Upper lobe of right lung (tissue), 1 donor: ENCODE results near the gene KRIT1. TPM values are rescaled to one million over a fixed set of nuclear protein-coding genes. Genes with fewer than 3 reads are reported as not detected.

Experiments used
- ATAC-seq: fragments of 200-7000 bp; cut with Tn5 transposase; one replicate; pipeline ENCODE4 v1.9.1; 2020; ENCODE audit warnings: mild to moderate bottlenecking, moderate library complexity
- DNase-seq: peaks from one replicate; pipeline ENCODE4 v3.0.0-alpha.2; 2020
- H3K27ac ChIP-seq: fragments of 200-600 bp; one replicate; pipeline ENCODE4 v1.8.0; 2022
- H3K27me3 ChIP-seq: fragments of 200-600 bp; one replicate; pipeline ENCODE4 v1.8.0; 2022; ENCODE audit warnings: mild to moderate bottlenecking
- H3K36me3 ChIP-seq: fragments of 200-600 bp; one replicate; pipeline ENCODE4 v1.8.0; 2022
- H3K4me1 ChIP-seq: fragments of 200-600 bp; one replicate; pipeline ENCODE4 v1.8.0; 2022
- H3K4me3 ChIP-seq: fragments of 200-600 bp; one replicate; pipeline ENCODE4 v1.8.0; 2022; ENCODE audit warnings: mild to moderate bottlenecking
- H3K9me3 ChIP-seq: fragments of 200-600 bp; one replicate; pipeline ENCODE4 v1.8.0; 2022
- CTCF ChIP-seq: fragments of 200-600 bp; IDR thresholded peaks from one replicate; pipeline ENCODE4 v1.8.0; 2022; ENCODE audit warnings: antibody characterized with exemption
- intact Hi-C: fragments of 100-400 bp; cut with DNase I; formaldehyde crosslinking; loops from one replicate; pipeline ENCODE4 v1.11.0; 2022
- total RNA-seq: library from RNA; stranded (reverse); fragmentation: NEBNext Ultra II Directional; extraction: Animal tissue kit (Norgen Biotek cat#: 25700); gene quantifications from one replicate; pipeline ENCODE4 v1.2.1, GENCODE V29; 2021
- donor health status: DM: no; HTN: yes; CAD: no; lungs with severe emphysema.

Gene KRIT1
- total RNA-seq, 1 donor from 2014 or later, result 37.7 TPM

GRCh38 chr7:92244808-92245486, 767 bp downstream of the KRIT1 start:
- Histone ChIP-seq H3K4me3 (peak overlapping the region; percentile 85), H3K27me3 (no peaks in the 10 kb centered on the region), H3K27ac (peak overlapping the region; percentile 93), H3K9me3 (no peaks in the 10 kb centered on the region), H3K36me3 (peaks cover 20% of the 10 kb centered on the region), H3K4me1 (peaks cover 33% of the 10 kb centered on the region)
- DNase-seq (no peak), ATAC-seq (no peak)
- intact Hi-C loops, result no loop called here
- TF ChIP-seq CTCF, result no peak

- ATAC-seq (no peak), DNase-seq (no peak)
- intact Hi-C loops, result no loop called here
- H3K4me1 ChIP-seq, result peaks cover 28% of the 10 kb centered on the region
- H3K36me3 ChIP-seq, result peaks cover 40% of the 10 kb centered on the region
- no peaks in the 10 kb centered on the region for H3K9me3 ChIP-seq
- no peak overlapping the region for H3K4me3 ChIP-seq
- no peak overlapping the region for H3K27ac ChIP-seq
- no peaks in the 10 kb centered on the region for H3K27me3 ChIP-seq
- TF ChIP-seq CTCF, result no peak
Observed at GRCh38 chr7:92242972-92243371, 2.7 kb downstream of the KRIT1 start.

GRCh38 chr7:92230547-92230946, 15.2 kb downstream of the KRIT1 start:
- Histone ChIP-seq H3K36me3 (peaks cover 91% of the 10 kb centered on the region), H3K27me3 (no peaks in the 10 kb centered on the region), H3K9me3 (peaks cover 5% of the 10 kb centered on the region), H3K27ac (no peak overlapping the region), H3K4me3 (no peak overlapping the region), H3K4me1 (no peaks in the 10 kb centered on the region)
- intact Hi-C loops, result no loop called here
- ATAC-seq, result no peak
- DNase-seq, result no peak
- no peak for TF ChIP-seq CTCF

GRCh38 chr7:92228742-92229141, 17.0 kb downstream of the KRIT1 start:
- H3K9me3 ChIP-seq, result peaks cover 5% of the 10 kb centered on the region
- ATAC-seq, result no peak
- H3K27ac ChIP-seq, result no peak overlapping the region
- no peak for DNase-seq
- H3K4me1 ChIP-seq, result no peaks in the 10 kb centered on the region
- TF ChIP-seq CTCF, result no peak
- intact Hi-C loops, result no loop called here
- H3K27me3 ChIP-seq, result no peaks in the 10 kb centered on the region
- no peak overlapping the region for H3K4me3 ChIP-seq
- peaks cover 91% of the 10 kb centered on the region for H3K36me3 ChIP-seq

GRCh38 chr7:92228100-92228499, 17.6 kb downstream of the KRIT1 start:
- Histone ChIP-seq H3K36me3 (peaks cover 88% of the 10 kb centered on the region), H3K4me1 (no peaks in the 10 kb centered on the region), H3K4me3 (no peak overlapping the region), H3K9me3 (peaks cover 5% of the 10 kb centered on the region), H3K27me3 (no peaks in the 10 kb centered on the region), H3K27ac (no peak overlapping the region)
- intact Hi-C loops, result no loop called here
- ATAC-seq (no peak), DNase-seq (no peak)
- no peak for TF ChIP-seq CTCF

- intact Hi-C loops, result no loop called here
- Histone ChIP-seq H3K27ac (no peak overlapping the region), H3K9me3 (peaks cover 5% of the 10 kb centered on the region), H3K4me3 (no peak overlapping the region), H3K4me1 (no peaks in the 10 kb centered on the region), H3K36me3 (peaks cover 87% of the 10 kb centered on the region), H3K27me3 (no peaks in the 10 kb centered on the region)
- ATAC-seq, result no peak
- no peak for TF ChIP-seq CTCF
- DNase-seq, result no peak
Observed at GRCh38 chr7:92226981-92227380, 18.7 kb downstream of the KRIT1 start.
